NCI-H524 (cell line): ENCODE data around the gene CREBBP.
A peak's percentile ranks its signal among the peaks of the same experiment; 100 is the strongest.

Source experiments
- DNase-seq, 2 experiments: peaks; one replicate each; lab custom pipeline; 2025; lab: John Stamatoyannopoulos, UW

Gene CREBBP

DNA sequence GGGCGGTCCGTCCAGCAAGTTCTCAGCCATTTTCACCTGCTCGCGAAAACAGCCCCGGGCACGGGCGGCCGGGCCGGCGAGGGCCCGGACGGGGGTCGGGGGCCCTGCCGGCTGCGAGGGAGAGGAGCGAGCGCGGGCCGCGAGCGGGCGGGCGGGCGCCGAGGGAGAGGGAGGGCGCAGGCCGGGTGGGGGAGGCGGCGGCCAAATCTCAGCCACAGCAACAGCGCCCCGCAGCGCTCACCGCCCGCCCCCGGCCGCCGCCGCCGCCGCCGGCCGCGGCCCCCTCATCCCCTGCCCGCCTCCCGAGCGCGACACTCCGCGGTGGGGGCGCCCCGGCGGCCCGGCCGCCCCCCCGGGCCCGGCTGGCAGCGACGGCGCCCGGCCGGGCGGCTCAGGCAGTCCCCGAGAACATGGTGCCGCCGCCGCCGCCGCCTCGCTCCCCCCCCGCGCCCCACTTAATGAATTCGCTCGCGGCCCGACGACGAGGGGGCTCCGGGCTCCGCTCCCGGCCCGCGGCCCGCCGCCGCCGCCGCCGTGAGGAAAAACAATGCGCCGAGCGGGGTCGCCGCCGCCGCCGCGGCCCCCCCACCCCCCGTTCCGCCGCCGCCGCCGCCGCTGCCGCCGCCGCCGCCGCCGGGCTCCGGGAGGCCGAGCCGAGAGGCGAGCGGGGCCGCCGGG is 487 bp downstream of the CREBBP start:
- DNase-seq: peak; percentile 21 to 55

DNA sequence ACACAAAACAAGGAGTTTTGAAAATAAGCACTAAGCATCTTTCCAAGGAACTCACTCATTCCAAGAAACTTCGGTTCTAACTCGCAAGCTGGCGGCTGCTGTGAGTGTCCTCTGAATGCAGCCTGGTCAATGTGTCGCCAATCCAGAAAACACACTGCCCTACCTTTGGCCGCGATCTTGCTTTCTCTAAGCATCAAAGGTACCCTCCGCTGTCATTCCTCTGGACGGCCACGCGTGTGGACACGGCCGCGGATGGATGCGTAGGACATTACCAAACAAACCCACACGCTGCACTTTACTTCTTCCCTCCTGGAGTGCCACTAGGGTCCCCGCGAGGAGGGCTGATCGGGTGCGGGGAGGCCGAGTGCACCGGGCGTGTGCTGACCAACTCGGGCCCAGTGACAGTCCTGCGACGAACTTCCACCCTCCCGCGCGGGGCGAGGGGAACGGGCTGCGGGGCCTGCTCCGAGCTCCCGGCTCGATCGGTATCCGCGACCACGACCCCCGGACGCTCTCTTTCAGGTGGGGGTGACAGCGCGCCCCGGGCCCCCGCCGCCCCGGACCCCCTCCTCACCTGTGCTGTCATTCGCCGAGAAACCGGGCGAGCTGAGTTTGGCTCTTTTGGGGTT is 1.1 kb downstream of the CREBBP start:
- peak in 1 of 2 experiments; percentile 30 for DNase-seq

DNA sequence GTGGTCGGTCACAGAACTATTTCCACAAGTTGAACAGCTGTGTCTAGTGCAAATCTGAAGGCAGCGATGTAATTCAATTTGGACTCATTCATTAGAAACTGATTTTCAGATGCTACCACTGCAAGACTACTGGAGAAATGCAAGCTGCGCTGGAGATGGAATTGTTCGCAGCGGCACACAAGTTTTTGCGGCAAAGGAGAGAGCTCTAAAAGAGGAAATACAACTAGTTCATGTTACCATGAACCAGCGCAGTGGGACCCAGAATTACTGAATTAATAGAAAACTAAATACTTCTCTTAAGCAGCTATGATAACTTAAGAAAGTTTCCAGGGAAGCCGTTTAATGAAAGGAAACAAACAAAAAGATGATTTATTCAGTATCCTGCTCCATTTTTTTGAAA is 1.9 kb downstream of the CREBBP start:
- DNase-seq: no peak

DNA sequence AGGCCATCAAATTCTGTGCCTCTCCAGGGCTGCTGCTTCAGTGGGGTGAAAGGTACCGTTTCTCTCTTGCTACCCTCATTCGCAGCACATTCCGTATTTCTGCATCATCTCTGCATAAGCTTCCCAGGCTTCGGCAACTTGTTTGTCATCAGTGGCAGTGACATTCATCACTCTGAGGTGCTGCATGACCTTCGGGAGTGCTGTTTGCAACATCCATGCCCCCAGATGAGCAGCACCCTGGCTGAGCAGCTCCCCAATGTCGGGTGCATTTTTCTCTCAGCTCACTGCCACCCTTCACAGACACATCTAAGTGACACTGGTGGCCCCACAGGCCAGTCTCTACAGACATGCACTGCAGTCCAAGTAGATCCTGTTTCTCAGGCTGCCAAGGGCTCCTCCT is 3.8 kb downstream of the CREBBP start:
- DNase-seq: no peak

DNA sequence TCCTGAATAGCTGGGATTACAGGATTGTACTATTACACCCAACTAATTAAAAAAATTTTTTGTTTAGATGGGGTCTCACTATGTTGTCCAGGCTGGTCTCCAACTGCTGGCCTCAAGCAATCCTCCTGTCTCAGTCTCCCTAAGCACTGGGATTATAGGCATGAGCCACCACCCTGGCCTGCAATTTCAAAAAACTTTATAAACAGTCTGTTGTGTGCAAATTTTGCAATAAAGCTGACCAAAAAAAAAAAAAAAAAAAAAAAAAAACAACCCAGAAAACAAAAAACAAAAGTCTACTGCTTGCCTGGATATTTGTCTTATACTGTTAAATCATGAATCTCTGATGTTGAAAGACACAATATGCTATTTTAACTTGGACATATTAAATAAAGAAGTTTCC is 4.4 kb downstream of the CREBBP start:
- DNase-seq: no peak

DNA sequence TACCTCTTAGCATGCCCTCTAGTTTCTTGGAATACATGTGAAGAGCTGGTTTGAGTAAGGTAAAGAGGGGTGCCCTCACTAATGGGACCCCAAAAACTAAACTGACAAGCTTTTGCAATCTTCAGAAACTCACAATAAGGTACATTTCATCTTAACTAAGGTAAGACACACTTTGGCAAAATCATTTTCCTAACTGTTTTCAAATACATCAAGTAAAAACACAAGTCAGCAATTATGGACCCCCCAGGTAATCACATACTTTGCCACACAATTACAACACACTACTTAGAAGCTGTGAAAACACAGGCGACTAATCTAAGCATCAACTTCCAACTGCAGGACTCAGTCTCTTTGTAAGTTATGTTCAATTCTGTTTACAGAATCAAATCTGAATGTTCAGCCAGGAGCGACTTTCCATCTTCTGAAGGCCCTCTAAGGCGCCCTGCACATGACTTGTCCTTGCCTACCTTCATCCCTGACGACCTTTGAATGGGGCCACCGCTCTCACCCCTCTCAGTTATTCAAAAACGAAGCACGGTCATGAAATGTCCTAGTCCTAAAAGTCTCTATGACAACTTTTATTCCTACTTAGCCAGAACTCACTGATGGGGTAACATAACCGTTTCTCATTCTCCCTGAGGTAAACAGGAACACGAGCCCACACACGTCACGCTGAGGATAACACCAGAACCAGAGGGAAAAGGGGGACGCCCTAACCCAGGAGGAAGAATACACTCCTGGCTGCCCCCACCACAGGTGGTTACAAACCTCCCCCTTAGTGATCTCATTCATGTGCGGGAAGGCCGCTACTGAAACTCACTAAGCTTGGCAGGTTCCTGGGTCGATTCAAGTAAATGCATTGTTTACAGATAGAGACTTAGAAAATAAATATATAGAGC is 5.5 kb downstream of the CREBBP start:
- no peak for DNase-seq

DNA sequence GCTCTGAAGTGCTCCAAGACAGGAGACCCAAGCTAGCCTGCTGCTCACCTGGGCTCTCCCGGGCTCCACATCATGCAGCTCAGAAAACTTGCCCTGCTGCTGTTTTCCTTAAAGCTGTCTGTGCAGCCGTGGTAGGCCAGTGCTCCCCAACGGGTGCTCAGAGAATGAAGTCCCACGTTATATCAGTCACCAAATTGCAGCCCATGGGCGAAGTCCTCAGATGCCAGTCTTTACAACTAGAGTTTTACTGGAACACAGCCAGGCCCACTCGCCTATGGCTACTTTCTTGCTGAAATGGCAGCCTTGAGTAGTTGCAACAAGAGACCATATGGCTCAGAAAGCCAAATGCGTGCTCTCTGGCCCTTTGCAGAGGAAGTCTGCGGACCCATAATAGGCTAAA is 6.3 kb downstream of the CREBBP start:
- DNase-seq: peak; percentile 27 to 75

DNA sequence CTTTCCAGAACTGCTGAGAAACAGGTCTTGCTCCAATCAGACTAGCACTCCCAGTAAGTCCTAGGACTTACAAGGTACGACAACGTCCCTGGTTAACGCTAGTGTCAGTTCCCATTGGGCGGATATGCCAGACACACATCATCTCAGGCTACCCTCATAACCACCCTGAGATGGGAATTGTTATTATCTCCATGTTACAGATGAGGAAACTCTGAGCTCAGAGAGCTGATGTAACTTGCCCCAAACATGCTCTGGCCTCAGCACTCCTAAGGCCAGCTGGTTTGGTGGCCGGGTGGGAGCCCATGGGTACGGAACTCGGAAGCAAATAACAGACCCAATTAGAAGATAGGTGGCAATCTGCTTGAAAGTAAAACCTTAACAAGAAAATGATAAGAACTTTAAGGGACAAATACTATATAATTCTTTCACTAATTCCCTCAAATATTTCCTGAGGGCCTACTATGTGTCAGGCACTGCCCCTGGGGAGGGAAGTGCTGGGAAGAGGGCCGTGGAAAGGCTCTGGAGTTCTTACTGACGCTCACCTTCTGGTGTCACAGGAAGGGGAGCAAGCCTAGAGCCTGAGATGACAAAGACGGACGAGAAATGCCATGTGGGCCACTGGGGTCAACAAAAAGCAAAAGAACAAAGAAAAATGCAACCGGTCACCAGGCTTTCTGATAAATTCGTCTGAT is 6.9 kb downstream of the CREBBP start:
- DNase-seq: no peak

DNA sequence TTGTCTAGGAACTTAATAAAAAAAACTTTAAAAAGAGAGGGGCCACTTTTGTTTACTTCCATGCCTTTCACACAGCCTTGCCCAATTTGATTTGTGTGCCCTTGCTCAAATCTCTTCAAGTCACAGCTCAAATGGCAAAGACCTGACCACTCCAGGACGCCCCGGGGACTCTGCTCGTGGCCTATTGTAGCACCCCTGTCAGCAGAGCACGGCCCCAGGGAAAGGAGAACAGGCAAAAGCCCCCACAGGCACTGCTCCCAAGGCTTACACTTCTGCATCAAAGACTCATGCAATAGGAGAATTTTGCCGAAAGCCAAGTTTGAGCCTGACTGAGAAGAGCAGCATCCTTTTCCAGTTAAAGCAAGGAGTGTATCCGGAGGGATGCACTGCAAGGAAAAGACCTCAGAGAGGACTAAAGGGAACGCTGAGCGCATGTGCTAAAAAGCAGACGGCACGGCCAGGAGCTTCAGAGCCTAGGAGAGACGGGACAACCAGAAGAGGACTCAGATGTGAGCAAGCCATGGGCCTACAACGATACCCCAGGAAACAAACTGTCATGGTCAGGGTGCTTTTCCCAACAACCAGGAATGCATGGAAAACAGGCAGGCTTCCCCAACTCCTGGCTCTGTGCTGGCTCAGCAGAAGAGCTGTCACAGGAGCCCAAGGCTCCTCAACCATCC is 8.2 kb downstream of the CREBBP start:
- no peak for DNase-seq

DNA sequence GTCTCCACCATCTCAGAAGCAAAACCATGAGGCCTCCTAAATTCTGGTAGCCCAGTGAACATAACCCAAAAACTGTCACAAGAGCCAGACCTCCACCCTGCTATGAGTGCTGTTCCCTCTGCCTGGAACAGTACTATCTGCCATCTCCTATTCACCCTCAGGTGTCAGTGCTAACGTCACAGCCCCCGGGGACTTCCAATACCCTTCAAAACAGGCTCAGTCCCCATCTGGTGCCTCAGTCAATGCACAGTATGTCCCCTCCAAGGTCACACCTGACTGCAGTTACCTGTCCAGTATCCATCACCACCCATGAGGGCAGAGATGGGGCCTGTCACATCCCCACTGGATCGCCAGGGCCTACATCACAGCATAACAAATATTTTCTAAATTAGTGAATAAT is 11.5 kb downstream of the CREBBP start:
- DNase-seq: no peak

DNA sequence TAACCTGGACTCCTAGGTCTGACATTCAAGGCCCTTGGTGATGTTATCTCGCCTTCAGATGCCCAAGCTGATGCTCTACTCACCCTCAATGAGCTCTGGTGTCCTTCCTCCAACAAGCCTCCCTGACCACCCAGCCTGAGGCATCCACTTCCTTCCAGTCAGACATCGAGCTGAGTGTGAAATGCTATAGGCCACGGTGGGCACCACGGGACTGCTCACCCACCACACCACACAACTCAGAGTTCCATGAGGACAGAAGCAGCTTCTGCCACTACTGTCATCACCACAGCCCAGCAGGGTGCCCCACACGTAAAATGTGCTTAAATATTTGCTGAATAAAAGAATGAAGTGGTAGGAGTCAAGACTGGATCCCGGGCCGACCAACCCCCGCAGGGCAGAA is 12.0 kb downstream of the CREBBP start:
- DNase-seq: no peak

DNA sequence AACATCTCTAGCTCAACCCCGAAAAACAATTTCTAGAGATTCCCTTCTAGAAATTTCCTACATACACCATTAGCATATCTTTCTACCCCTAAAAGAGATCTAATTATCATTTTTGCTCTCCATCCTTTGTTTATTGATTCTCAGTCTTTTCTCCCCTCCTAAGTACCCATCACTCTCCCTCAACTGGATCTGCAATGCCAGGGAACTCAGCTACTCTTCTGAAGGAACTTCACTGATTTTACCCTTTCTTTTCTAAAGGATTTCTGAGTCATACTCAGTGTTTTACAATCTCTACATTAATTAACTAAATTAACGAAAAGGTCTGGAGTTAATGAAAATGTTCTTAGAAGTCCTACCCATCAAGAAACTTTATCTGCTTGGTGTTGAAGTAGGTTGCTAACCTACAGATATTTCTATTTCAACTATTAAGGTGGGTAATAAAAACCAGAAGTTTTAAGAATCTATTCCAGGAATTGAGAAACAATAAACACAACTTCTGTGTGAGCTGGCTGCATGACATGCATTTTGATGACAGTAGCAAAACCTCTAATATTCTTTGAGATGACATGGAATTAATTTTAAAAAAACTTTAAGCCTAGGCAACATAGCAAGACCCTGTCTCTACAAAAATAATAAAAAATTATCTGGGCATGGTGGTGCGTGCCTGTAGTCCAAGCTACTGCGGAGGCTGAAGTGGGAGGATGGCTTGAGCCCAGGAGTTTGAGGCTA is 13.6 kb downstream of the CREBBP start:
- no peak for DNase-seq

DNA sequence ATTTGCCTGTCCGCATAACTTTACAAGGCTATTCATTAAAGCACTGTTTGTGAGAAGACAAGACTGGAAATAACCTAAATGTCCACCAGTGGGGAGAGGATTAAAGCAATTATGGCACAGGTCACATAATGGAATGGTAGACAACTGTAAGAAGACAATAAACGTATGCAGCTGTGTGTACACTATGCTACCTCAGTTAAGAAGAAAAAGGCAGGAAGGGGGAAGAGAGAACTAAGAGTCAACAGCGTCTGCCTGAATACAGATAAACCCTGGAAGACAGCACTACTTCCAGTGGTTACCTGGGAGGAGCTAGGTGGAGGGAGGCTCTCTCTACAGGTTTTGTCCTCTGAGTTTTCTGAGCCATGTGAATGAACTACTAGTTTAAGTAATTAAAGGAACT is 15.3 kb downstream of the CREBBP start:
- no peak for DNase-seq

DNA sequence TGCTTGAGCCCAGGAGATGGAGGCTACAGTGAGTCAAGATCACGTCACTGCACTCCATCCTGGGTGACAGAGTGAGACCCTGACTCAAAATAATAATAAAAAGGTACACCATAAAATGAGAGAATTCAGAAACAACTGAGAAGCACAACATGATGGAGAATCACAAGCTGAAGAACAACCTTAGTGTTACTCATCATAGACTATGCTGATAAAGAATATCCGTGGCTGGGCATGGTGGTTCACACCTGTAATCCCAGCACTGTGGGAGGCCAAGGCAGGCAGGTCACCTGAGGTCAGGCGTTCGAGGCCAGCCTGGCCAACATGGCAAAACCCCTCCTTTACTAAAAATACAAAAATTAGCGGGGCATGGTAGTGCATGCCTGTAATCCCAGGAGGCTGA is 16.0 kb downstream of the CREBBP start:
- no peak for DNase-seq

DNA sequence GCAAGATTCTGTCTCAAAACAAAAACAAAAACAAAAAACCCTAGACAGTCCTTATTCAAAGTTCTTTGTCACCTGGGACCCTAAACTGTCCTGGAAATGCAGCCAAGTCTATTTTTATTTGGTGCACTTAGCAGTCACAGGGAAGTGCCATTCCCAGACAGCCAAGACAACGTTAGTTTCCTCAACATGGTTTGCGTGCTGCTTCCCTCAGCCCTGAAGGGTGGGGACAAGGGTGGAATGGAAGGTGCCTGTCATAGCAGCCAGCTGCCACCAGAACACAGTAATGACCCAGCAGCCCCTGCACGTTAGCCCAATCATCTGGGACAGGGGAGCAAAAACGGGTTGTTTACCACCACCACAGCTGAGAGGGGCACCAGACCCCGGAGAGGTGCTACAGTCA is 16.9 kb downstream of the CREBBP start:
- no peak for DNase-seq

DNA sequence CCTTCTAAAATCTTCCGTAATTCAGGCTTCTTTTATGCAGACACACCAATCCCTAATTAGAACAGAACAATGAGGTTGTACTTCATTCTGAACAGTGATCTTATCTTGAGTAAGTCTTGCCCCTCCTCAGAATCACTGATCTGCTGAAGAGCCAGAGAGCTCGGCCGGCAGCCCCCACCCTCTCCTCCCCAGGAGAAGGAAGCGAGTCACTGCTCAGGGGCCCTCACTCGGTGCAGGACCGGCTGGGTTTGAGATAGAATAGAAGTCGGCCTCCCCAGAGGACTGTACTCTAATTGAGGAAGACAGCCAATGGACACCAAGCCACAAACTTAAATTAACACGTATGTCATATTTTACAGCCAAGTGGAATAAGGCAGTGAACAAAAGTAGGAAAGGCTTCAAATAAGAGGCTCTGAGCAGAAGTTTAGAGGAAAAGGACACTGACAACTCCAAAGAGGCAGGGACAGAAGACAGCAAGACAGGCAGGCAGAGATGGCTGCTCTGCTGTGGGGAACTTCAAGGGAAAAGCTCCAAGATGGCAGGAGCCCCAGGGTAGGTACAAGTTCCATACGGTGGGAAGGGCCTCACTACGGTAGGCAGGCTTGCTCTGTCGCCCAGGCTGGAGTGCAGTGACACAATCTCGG is 18.6 kb downstream of the CREBBP start:
- DNase-seq: no peak

DNA sequence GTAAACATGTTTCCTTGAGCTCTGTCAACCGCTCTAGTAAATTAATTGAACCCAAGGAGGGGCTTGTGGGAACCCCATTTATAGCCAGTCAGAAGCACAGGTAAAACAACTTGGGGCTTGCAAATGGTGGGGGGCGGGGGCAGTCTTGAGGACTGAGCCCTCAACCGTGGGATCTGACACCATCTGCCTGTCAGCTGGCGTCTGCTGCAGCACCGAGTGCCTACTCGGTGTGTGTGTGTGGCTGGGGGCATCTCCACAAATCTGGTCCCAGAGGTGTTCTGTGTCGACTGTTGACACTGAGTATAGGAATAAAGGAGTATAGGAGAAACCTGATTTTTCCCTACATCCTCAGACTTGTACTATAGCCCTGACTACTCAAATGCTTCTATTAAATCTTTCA is 20.6 kb downstream of the CREBBP start:
- DNase-seq: peak; percentile 80 to 88

DNA sequence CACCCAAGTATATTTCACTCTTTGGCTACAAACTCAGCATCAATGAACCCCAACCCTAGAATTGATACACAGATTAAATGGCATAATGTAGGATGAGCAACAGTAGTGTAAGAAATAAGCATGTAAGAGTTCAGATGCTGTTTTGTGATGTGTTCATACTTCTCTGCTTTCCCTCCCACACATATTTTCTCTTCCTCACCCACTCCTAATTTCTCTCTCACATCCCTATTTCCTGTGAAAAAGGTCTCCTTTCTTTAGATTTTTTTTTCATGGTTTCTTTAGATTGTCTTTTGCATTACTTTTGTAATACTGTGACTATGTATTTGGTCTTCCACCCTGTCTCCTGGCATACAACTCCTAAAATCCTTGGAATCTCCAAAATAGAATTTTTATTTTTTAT is 21.7 kb downstream of the CREBBP start:
- DNase-seq: no peak

DNA sequence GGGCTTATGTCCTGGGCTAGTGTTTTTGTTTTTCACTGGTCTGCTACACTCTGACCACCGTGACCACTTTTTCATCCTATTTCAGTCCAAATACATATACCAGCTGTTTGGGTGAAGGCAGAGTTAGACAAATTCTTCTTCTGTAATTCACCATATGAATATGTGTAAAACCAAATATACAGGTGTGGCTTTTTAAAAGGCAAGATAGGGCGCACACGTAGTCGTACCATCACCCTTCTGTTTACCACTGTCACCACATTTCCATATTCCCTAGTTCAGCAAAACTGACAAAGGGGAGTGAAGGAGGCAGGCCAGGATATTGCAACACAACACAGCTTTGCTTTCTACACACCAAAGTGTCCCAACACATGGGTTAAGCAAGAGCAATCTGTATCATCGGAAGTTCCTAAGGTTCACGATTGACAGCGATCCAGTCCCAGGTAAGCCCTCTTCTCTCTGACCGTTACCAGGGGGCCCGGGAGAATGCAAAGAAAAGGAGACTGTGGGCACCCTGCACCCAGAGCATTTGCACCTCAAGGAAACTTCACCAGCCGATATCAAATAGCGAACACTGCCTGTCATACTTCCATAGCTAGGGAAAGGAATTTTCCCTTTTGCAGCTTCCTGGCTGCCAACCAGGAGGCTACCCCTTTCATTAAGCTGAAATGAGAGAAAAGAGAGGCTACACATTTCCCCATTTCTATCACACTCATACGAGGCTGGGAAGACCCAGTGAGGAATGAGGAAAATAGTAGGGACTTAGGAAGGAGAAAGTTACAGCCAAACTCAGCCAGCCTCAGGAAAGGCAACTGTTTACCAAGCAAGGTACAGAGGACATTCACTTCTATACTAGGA is 23.1 kb downstream of the CREBBP start:
- DNase-seq: no peak
